ENCODE measurements around the gene XPO4.
"Not testable (repeated sequence)": the region's sequence is repeated elsewhere in the genome, so short reads cannot be mapped to it uniquely, and the experiment has no call there.

The XPO4 gene

DNA sequence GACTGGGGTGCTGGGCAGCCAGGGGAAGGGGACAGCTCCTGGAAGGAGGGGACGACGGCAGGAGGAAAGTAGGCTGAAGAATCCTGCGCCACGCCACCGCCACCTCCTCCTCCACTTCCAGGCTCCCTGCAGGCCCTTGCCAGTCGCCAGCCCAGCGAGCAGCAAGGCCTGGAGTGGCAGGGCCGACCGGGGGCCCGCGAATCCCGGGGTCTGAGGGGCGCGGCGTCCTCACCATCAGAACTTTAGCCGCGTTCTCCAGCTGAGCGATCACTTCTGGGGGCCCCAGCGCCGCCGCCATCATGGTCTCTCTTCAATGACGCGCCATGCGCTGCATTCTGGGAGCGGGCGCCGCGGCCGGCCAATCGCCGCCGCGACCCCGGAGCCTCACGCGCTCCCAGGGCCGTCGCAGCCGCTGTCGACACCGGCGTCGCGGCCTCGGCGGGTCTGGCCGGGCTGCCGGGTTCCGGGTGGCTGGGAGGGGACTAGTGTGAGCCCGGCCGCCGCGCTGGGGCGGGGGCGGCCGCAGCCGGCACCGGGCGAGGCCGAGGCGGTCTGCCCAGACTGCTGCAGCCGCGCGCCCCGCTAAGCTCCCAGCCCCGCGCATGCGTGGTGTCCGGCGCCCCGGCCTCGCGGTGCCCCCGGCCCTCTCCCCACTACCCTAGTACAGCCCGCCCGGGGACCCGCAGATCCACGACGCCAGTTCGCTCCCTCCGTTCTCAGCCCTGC lies at the start of gene XPO4:
TSS of gene XPO4 (minus strand) at position 309 of the 726 bp plus-strand sequence. CDS start at position 301, 8 bp downstream.
- DNase-seq = peak; percentile 73

GRCh38 chr13:20948001-20948400 lies 45.5 kb upstream of the XPO4 start:
- not testable (repeated sequence) for DNase-seq

- no peak for DNase-seq
Measured at GRCh38 chr13:20945952-20946383, 43.4 kb upstream of the XPO4 start.

GRCh38 chr13:20942938-20943559 lies 40.5 kb upstream of the XPO4 start:
- DNase-seq = no peak

GRCh38 chr13:20940511-20940910 lies 38.0 kb upstream of the XPO4 start:
- not testable (repeated sequence) for DNase-seq

GRCh38 chr13:20940083-20940482 lies 37.5 kb upstream of the XPO4 start:
- no peak for DNase-seq

GRCh38 chr13:20939662-20940061 lies 37.1 kb upstream of the XPO4 start:
- DNase-seq = no peak

DNA sequence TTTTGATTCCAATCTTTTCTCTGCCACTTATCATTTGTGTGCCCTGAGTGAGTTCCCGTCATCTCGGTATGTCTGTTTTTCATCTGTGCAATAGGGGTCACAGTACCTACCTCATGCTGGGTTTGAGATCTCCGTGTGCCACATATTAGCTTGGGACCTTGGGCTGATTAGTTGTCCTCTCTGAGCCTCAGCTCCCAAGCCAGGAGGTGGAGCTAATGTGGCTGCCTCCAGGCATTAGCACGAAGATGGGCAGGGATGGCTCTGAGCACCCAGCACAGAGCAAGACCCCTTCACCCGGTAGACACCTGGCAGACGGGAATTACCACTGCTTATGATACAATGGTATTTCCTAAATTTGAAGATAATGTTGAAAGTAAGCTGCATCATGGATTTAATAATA lies 35.8 kb upstream of the XPO4 start:
- no peak for DNase-seq

GRCh38 chr13:20927596-20928257 lies 25.2 kb upstream of the XPO4 start:
- DNase-seq = no peak

- not testable (repeated sequence) for DNase-seq
Measured at GRCh38 chr13:20925395-20925790, 22.8 kb upstream of the XPO4 start.

- DNase-seq = peak; percentile 73
Measured at GRCh38 chr13:20924758-20925394, 22.3 kb upstream of the XPO4 start.

DNA sequence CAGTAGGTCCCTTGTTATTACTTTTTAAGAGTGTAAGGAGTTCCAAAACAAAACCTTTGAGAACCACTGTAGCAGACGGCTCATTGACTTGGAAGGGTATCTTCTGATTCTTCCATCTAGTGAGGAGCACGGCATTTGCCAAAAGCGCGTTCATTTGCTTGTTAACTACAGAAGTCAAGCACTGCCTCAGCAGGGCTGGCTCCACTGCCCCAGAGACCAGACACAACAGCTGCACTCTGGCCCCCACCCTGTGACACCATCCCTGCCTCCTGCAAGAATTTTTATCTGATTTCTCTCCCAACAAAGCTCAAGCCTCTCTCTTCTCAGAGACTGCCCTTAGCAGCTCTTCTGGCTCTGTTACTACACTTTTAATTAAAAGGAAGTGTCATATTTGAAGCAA lies 20.7 kb upstream of the XPO4 start:
- DNase-seq = no peak

GRCh38 chr13:20921572-20921971 lies 19.0 kb upstream of the XPO4 start:
- DNase-seq = no peak

GRCh38 chr13:20915676-20916075 lies 13.1 kb upstream of the XPO4 start:
- not testable (repeated sequence) for DNase-seq

DNA sequence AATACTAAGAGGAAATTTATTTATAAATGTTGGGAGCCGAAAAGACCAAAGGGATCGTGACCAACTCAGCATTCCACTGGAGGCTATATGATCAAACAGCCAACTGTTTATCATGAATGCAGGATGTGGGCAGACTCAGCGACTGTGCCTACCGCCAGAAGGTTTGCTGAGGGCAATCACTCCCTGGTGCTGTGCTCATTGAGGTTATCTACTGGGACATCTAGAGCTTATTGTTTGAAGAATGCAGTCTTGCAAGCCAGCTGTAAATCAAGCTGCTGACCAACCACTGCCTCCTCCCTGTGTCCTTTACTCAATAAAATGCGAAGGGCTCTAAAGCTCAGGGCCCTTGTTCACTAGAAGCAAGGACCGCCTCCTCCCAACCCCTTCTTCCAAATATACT lies 8.5 kb upstream of the XPO4 start:
- DNase-seq = no peak

- no peak for DNase-seq
Measured at GRCh38 chr13:20908714-20909497, 6.4 kb upstream of the XPO4 start.

- no peak for DNase-seq
Measured at GRCh38 chr13:20904908-20905307, 2.4 kb upstream of the XPO4 start.

DNA sequence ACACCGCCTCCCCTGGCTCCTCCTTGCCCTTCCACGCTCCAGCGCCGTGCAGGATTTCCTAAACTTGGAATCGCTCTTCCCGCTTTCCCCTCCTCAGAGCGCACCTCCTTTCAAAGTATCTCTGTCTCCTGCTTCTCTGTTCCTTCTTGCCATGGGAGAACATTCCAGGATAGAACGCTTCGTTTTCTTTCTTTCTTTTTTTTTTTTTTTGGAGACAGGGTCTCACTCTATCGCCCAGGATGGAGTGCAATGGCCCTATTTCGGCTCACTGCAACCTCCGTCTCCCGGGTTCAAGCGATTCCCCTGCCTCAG lies 574 bp upstream of the XPO4 start:
- no peak for DNase-seq

DNA sequence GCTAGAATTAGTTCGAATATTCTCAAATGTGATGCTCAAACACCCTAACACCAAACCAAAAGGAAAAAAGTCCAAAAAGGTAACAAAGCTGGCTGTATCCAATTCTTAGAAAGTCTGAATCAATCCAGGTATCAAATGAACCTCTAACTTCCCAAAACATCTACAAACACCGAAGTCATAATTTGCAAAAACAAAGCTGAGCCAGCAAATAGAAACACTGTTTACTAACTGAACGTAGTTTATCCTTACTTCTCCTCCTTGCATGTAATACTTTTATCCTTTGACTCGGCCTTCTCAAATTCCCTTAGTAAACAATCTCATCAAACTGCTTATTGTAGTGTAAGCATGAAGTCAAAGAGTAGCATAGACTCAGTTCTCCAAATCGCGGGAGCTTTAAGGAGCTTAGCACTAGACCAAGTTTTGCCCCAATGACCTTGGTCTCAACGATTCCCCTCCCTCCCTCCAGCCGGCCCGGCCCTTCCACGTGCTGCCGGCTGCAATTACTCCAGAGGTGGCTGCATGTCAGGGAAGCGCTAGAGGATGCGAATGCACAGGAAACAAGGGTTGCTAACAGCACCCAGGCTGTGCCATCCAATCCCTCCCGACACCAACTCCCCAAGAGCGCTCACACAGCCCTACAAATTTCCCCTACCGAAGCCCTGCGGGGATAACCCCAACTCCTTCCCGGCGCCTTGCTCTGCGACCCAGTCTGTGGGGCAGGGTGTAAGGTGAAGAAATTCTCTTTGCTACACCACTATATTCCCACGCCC lies 693 bp downstream of the XPO4 start:
- DNase-seq = no peak

DNA sequence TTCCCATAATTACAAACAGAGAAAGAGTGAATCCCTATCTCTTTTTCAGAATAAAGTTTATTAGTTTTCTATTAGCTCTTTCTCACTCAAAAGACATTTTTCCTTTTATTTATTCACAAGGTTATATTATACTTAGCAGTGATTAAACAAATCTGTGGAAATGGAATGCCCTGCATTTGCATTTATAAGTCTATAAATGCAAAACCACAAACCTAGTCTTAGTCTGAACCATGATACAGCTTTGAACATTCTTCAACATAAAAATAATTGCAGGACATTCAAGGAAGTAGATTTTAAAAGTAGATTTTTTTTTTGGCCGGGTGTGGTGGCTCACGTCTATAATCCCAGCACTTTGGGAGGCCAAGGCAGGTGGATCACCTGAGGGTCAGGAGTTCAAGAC lies 8.3 kb downstream of the XPO4 start:
- DNase-seq = no peak

DNA sequence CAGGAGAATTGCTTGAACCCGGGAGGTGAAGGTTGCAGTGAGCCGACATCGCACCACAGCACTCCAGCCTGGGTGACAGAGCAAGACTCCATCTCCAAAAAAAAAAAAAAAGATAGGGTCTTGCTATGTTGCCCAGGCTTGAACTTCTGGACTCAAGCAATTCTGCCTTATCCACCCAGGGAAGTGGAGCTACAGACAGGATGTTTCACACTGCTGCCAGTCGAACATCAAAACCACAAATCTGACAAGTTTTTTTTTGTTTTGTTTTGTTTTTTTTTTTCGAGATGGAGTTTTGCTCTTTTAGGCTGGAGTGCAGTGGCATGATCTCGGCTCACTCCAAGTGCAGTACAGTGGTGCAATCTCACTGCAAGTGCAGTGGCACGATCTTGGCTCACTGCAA lies 10.8 kb downstream of the XPO4 start:
- no peak for DNase-seq

DNA sequence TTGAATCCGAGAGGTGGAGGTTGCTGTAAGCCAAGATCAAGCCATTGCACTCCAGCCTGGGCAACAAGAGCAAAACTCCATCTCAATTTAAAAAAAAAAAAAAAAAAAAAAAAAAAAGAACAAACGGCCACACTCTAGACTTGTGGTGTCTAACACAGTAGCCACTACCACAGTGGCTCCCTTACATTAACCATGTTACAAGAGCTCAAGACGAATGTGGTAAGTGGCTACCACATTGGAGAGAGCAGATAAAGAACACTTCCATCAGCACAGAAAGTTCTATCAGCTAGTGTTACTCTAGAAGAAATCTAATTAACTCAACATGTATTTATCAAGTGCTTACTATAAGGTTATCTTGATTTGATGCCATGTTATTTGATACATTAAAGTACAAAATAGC lies 11.5 kb downstream of the XPO4 start:
- no peak for DNase-seq
